Stimulated activated CD8-positive, alpha-beta memory T cell treated with anti-CD3 and anti-CD28 coated beads, Interleukin-15, amount 100 ng/mL, for 1 hour (primary cell): Measurements from ENCODE around the gene RHOBTB1.

Experiments used
- DNase-seq: peaks from one replicate; pipeline ENCODE4 v3.0.0-alpha.2; 2020; ENCODE audit warnings: low read depth

Gene RHOBTB1

DNA sequence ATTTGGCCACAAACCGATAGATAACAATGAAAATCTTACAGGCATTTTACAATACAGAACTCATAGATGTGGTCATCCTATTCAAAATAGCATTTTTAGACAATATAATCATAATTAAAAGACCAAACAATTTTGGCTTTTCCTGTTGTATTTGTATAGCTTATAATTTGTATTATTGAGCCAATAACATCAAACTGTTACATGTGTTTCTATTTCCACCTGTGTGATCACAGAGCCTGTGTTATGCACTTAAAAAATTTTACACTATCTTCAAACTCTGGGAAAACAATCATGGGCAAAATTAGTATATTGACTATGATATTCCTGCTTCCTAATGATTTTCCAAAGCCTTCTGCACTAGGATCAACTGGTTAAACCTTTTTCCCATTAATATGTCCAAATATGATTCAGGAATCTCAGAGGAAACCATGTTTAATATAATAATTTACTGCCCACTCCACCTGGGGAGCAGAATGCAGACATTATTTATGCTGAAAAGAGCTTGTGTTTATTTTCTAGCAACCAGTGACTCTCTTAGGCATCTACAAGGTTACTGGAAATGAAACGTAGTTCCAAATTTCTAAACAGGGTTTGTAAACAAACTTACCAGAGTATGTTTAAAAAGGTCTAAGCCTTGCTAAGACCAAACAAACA lies 1.7 kb downstream of the RHOBTB1 start:
- DNase-seq: no peak

DNA sequence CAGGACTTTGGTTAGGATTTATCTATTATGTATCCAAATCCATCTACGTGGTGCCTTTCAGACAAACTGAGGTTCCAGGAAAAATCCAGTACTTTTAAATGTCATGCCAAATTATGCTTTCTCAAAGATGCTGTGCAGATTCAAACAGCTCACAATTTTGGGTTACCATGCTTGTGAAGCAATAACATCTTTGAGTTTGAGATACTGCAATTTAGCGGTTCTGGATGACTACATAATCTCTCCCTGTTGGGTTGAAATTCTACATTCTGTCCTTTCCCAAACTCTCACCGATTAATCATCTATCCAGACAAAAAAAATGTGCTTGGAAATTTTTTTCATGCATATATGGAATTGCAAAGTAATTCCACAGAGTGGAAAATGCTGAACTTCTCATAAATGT lies 3.5 kb downstream of the RHOBTB1 start:
- DNase-seq: no peak

DNA sequence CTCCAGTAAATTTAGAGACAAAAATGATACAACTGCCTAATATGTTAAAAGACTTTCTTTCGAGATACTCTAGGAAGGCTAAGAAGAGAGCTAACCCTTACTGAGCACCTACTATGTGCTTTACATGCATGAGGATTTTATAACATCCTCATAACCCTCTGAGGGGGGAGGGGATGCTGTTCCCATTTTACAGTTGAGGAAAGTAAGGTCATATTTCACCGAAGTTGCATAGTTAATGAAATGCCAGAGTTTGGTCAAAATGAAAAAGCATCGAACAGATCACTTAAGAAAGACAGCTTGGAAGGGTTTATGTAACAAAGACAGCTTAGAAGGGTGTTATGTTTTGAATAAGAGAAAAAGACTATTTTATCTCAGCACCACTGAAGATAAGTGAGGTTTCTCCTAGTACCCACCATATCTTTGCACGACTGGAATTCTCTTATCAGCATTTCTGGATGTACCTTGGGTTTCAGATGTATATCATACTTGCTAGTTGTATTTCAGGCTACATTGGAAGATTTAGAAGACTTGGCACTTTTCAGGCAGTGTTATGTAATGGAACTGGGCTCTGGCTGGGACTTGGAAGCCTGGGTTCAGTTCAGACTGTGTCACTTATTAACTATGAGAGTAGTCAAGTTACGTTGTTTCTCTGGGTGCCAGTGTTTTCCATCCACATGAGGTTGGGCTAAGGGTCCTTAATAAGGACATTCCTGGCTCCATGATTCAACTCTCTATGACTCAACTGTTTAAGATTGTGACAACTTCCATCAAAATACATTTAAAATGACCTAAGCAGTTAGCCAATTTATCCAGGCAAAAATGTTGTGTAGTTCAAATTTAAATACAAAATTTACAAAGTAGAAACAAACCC lies 6.0 kb downstream of the RHOBTB1 start:
- no peak for DNase-seq

DNA sequence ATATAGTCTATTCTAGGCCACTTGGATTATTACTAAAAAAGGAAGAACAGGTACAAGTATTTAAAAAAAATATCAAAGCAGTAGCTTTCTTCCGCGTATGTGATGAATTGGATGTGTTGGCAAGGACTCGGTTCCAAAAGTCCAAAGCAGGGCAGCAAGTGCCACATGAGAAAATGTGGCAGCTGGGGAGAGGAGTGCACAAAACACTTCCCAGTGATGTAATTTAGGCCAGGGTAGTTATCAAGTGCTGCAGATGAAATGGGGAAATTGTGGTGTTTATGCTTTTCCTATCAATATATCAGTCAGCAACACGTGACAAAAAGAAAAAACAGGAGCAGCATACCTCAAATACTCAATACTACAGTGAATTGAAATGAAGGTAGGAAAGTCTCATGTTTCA lies 7.0 kb downstream of the RHOBTB1 start:
- DNase-seq: no peak

DNA sequence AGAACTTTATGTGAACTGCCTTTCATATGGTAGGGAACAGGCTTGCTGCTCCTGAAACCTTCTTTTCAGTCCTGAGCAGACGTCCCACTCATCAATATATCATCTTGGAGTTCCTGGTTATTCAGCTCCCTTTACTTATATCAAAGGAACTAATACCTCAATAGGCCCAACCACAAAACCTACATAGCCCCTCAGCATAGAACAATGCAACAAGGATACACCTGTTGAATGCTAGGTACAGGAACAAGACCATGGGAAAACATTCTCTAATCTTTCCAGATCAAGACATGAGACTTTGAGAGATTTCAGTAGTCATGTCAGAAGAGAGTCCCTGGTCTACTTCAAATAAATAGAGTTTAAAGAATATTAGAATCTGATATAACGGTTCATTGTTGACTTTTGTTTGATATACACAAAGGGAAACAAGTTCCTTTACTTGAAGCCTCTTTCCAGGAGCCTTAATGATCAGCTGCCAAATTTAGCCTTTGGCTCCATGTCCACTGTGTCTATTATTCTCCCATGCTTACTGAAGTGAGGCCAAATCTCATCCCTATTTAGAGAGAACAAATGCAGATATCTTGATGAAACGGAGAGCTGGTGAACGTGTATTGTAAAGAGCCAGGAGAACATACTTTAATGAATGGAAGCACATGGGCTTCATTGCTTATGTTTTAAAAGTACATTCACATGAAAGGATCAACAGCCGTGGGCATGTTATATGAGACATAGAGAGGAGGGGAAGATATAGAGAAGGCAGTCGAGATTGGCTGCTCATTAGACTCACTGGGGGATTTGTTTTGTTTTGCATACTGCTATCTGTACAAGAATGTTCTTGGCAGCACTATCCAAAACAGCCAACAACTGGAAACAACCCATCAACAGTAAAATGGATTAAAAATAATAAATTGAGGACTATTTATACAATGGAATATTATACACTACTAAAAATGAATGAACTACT lies 9.5 kb downstream of the RHOBTB1 start:
- no peak for DNase-seq

DNA sequence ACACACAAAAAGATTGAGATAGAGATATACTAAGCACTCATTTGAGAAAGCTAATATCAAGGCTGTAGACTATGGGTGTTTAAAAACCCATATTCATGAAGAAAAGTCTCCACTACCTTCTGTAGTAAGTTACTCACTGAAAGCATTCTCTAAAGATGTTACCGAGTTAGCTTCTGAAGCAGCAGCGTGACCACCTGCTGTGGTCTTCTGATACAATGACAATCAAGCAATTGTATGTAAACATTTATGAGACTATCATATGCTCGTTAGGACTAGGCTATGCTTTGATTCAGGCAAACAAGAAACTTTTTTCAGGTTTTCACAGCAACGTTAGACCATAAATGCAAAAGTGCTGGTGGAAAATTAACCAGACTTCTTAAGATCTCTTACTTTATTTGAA lies 11.2 kb downstream of the RHOBTB1 start:
- no peak for DNase-seq

DNA sequence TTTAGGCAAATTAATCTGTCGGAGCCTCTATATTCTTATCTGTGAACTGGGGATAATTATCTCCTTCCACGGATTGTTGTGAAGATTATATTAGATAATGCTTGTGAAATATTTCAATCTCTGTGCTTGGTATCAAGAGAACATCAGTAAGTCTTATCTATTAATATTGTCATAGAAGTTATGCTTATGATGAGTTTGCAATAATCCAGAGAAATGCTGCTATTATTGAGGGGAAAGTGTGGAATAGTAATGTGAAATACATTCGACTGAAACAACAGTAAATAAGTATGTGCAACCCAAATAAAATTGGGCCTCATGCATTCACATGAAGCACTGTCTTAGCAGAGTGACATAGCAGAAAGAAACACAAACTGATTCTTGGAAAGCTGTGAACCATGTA lies 13.7 kb downstream of the RHOBTB1 start:
- DNase-seq: no peak

DNA sequence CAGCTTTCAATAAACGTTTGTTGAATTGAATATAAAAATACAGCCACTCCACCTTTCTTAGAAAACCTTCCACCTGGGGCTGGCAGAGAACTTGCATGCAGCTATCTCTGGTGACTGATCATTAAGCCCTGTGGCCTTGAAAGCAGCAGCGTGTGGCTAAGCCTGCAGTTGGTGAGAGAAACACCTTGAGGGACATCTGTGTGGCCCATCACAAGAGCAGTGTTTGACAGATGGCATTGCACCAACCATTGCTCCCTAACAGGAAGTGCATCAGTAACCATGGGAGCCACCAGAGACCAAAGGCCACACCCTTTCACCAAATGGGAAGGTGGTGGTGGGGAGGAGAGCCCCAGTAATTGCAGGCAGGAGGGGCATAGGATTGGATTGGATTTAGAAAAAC lies 22.4 kb downstream of the RHOBTB1 start:
- DNase-seq: no peak

DNA sequence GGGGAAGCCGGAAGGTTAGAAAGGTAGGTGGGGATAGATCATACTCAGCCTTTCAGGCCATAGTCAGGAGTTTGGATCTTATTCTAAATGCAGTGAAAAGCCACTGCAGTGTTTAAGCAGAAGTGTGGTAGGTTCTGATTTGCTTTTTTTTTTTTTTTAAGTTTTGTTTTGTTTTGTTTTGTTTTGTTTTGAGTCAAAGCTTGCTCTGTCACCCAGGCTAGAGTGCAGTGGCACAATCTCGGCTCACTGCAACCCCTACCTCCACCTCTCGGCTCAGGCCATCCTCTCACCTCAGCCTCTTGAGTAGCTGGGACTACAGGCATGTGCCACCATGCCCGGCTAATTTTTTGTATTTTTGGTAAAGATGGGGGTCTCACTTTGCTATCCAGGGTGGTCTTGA lies 23.5 kb downstream of the RHOBTB1 start:
- no peak for DNase-seq

DNA sequence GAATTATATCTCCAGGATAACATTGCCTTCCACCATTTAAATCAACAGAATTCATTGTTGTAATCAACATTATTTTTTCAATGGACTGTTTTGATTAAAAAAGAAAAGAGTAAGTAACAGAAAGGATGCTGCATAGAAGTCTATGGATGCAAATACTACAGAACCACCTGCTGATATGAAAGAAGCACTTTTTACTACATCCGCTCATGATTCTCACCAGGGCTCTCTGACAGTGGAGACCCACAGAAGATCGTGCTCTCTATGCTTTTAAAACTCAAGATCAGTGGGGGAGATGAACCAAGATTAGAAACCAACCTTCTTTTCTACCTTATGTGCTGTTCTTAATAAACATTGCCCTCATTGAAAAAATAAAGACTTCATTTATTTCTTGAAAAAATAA lies 24.4 kb downstream of the RHOBTB1 start:
- no peak for DNase-seq

DNA sequence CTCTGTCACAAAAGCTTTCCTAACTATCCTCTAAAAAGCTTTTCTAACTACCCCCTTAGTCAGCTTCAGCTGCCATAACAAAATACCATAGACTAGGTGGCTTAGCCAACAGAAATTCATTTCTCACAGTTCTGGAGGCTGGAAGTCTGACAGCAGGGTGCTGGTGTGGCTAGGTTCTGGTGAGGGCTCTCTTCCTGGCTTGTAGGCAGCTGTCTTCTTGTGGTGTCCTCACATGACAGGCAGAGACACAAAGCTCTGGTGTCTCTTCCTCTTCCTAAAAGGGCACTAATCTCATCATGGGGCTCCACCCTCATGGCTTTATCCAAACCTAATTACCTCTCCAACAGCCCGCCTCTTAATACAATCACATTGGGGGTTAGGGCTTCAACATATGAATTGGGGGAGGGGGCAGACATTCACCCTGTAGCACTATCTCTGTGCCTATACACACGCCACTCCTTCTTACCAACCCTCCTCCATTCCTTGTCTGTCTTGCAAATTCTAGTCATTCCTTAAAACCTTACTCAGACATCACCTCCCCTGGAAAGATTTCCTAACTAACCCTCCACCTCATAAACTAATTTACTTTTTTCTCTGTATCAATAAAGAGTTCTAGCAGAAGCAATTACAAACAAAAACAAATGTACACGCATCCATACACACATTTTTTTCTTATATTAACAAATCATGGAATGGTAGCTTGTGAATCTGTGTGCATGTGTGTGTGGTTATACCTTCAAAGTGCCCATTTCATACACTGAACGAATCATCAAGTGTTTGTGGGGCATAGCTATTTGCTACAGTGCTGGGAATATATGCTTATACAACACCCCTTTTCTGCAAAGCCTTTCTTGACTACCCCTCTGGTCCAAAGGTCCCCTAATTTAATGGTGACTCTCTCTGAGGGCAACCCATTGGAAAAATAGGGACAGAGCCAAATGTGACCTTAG lies 26.4 kb downstream of the RHOBTB1 start:
- no peak for DNase-seq

DNA sequence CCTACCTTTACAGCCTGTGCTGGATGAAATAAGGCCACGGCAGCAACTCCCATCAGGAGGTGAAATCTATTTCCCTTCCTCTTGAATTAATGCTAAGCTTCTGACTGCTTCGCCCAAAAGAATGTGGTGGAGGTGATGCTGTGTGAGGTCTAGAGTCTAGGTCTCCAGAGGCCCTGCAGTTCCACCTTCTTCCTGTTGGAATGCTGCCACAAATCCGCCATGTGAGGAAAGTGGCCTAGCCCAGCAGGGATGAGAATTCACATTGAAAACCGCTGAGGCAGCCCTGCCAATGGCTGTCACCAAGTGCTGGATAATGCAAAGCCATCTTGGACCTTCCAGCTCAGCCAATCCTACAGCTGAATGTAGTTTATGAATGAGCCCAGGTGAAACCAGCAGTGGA lies 28.0 kb downstream of the RHOBTB1 start:
- DNase-seq: no peak

DNA sequence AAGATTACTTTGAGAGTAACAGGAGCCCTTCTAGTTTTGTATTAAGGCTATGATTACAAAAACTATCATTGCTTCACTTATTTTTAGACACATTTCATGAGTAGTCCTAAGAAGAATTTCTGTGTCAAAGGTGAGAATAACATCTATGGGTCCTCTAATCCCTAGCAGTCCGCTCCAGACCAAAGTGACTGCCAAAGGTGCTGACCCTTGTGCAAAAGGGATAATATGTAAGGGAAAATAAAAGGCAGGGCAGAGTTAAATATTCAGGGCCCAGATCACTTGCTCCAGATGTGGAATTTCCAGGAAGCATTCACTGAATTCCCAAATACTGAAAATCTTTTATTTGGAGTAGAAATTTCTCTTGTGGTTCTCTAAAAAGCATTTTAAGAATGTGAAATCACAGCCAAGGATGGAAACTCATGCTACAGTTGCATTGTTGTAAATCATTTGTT lies 29.3 kb downstream of the RHOBTB1 start:
- DNase-seq: no peak

DNA sequence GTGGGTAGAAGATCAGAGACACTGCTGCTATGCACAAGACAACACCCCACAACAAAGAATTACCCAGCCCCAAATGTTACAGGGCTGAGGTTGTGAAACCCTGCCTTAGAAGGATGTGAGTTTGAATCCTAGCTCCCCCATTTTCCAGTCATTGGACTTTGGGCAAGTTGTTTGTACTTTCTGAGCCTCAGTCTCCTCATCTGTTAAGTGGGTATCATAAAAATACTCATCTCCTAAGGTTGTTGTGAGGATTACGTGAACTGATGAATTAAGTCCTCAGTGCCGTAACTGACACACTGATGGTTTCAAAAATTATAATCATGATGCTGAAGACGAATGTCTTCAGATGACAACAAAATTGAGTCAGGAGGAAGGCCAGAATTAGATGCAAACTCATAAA lies 30.3 kb downstream of the RHOBTB1 start:
- DNase-seq: no peak

DNA sequence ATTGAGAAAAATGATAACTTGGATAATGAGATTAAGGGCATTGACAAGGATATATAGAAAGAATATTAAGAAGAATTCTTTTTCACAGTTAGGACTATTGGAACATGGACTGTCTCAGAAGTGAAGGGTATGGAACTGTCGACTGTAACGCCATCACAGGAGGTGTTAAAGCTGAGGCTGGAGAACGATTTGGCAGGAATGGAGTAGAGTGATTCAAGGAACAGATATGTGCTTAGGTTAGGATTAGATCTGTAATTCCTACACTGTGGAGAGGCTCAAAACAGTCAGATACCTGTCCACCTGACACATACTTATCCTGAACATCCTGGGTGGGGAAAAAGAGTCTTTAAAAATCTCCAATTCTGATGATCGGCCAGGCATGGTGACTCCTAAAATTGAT lies 30.9 kb downstream of the RHOBTB1 start:
- no peak for DNase-seq

DNA sequence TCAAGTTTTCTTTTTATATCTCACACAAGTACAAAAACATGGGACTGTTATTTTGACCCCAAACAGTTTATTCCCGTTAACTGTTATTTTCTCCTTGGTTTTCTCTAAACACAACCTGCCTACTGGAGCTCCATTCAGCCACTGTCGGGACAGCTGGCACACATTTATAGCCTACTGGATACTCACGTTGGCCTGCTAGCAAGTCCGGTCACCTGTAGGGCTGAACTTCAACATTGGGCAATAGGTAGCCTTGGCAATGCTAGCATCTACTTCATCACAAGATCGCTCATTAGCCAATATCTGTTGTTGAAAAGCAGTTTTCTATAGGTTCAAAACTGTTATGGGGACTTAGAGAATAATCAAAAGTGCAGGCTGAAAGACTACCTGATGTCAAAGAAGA lies 32.3 kb downstream of the RHOBTB1 start:
- DNase-seq: no peak

DNA sequence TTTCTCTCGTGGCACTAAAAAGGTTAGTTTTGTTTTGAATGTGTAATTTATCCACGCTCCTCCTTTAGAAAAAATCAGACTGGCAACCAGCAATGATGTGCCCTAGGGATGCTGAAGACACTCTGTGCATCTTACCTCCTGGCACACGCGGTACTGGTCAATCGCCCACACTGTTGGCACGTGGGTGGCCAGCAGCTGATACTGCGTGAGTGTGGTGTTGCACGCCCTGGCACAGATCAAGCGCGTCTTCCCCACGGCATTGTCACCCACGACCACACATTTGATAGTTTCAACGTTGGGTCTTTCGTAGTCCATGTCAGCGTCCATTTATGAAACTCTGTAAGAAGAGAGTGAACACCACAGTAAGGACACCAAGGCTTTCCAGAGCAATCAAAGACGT lies 32.8 kb downstream of the RHOBTB1 start:
- DNase-seq: no peak

DNA sequence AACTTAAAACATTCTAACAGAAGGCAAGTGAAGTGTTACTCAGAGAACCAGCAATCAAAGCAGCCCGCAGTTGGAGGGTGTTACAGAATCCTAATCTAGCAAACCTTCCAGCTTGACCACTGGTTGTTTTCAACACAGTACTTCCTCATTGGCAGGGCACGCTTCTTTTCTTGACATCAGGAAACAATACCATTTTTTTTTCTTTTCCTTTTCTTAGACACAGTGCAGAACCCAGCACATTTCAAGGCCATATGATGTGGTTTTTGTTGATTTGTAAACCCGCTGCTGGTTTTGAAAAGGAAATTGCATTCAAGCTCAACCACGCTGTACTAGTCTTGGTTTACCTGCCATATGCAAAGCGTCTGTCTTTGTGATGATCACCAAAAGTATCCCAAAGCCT lies 33.4 kb downstream of the RHOBTB1 start:
- DNase-seq: no peak

DNA sequence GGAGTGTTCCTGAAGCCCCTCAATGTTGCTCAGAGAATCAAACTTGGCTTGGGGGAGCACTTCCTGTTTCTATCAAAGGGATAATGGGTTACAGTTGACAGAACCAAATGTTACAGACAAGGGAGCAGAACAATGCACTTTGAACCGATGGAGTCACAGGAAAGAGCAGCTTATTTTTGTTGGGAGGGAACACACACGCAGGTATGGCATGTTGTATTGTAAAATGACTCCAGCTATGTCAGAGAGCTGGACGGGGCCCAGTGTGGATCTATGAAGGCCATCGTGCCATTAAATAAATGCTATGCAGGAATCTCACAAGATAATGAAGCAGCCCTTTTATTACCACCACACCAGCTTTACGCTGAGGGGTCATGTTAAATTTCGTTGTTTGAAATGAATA lies 35.1 kb downstream of the RHOBTB1 start:
- DNase-seq: no peak

DNA sequence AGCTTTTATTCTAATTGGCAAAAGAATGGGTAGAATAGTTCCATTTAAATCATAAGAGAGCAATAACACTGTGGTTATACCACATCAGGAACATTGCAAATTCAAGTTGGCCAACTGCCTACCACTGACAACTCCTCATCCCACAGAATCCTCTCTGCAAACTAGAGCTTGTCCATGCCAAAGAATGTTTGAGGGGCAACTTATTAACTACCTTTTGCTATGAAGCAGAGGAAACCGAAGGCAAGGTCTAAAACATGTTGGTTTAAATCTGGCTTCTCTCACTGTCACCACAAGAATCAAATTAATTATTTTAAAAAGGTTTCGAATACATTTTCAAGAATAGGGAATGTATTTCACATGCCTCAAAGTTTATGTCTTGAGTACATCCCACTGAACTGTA lies 36.0 kb downstream of the RHOBTB1 start:
- DNase-seq: no peak

DNA sequence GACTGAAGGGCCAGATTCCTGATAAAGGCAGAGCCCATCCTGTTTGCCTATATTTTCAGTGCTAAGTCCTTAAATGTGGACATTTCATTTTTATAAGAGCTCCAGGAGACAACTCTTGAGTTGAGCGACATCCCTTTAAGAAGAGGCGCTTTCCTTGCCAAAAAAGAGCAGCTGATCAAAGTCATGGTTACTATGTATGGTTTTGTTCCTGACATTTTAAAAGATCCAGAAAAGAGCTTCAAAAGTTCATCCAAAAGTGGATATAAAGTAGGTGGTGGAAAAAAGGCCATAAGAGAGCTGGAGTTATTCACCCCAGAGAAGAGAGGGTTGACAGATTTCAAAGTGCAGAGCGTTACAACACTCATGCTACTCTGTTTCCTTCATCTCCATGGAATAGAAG lies 36.7 kb downstream of the RHOBTB1 start:
- DNase-seq: no peak
